Medulla oblongata (tissue), 1 donor: ENCODE results near the gene PPP1R12B.
A peak's percentile ranks its signal among the peaks of the same experiment; 100 is the strongest.

Source experiments
- DNase-seq: peaks from one replicate; pipeline ENCODE4 v3.0.0-alpha.2; 2015; ENCODE audit errors: extremely low spot score

Gene PPP1R12B

GRCh38 chr1:202348509-202349205 lies at the start of gene PPP1R12B:
PPP1R12B (plus strand) TSS chr1:202348699; CDS start chr1:202348852, 153 bp downstream.
- DNase-seq: peak; percentile 100

- no peak for DNase-seq
Observed at GRCh38 chr1:202302166-202302565, 46.3 kb upstream of the PPP1R12B start.

GRCh38 chr1:202304375-202304774 lies 44.1 kb upstream of the PPP1R12B start:
- DNase-seq: peak; percentile 8

- DNase-seq: no peak
Observed at GRCh38 chr1:202305168-202305567, 43.3 kb upstream of the PPP1R12B start.

- DNase-seq: peak; percentile 41
Observed at GRCh38 chr1:202306535-202307345, 41.8 kb upstream of the PPP1R12B start.

GRCh38 chr1:202310071-202310725 lies 38.3 kb upstream of the PPP1R12B start:
- DNase-seq: no peak

GRCh38 chr1:202310746-202311145 lies 37.8 kb upstream of the PPP1R12B start:
- no peak for DNase-seq

- no peak for DNase-seq
Observed at GRCh38 chr1:202311875-202312635, 36.4 kb upstream of the PPP1R12B start.

- peak; percentile 82 for DNase-seq
Observed at GRCh38 chr1:202315576-202316168, 32.8 kb upstream of the PPP1R12B start.

- no peak for DNase-seq
Observed at GRCh38 chr1:202316186-202316585, 32.3 kb upstream of the PPP1R12B start.

GRCh38 chr1:202317941-202318925 lies 30.3 kb upstream of the PPP1R12B start:
- DNase-seq: no peak

- DNase-seq: no peak
Observed at GRCh38 chr1:202319381-202320080, 29.0 kb upstream of the PPP1R12B start.

GRCh38 chr1:202320081-202320405 lies 28.5 kb upstream of the PPP1R12B start:
- DNase-seq: no peak

GRCh38 chr1:202323731-202324130 lies 24.8 kb upstream of the PPP1R12B start:
- no peak for DNase-seq

GRCh38 chr1:202324646-202325045 lies 23.9 kb upstream of the PPP1R12B start:
- DNase-seq: no peak

GRCh38 chr1:202329891-202330290 lies 18.6 kb upstream of the PPP1R12B start:
- DNase-seq: no peak

GRCh38 chr1:202333861-202334260 lies 14.6 kb upstream of the PPP1R12B start:
- DNase-seq: no peak

- DNase-seq: peak; percentile 67
Observed at GRCh38 chr1:202343652-202344349, 4.7 kb upstream of the PPP1R12B start.

- DNase-seq: no peak
Observed at GRCh38 chr1:202348005-202348508, 442 bp upstream of the PPP1R12B start.
